GM18861 (cell line): Measurements from ENCODE around the gene UBE2H.
A peak's percentile ranks its signal among the peaks of the same experiment; 100 is the strongest.
"Not testable (repeated sequence)": the region's sequence is repeated elsewhere in the genome, so short reads cannot be mapped to it uniquely, and the experiment has no call there.

Source experiments
- ATAC-seq: cut with Tn5 transposase; IDR thresholded peaks from one replicate; pipeline ENCODE4 v1.9.1; 2021; ENCODE audit not compliant: unreplicated experiment

UBE2H gene

DNA sequence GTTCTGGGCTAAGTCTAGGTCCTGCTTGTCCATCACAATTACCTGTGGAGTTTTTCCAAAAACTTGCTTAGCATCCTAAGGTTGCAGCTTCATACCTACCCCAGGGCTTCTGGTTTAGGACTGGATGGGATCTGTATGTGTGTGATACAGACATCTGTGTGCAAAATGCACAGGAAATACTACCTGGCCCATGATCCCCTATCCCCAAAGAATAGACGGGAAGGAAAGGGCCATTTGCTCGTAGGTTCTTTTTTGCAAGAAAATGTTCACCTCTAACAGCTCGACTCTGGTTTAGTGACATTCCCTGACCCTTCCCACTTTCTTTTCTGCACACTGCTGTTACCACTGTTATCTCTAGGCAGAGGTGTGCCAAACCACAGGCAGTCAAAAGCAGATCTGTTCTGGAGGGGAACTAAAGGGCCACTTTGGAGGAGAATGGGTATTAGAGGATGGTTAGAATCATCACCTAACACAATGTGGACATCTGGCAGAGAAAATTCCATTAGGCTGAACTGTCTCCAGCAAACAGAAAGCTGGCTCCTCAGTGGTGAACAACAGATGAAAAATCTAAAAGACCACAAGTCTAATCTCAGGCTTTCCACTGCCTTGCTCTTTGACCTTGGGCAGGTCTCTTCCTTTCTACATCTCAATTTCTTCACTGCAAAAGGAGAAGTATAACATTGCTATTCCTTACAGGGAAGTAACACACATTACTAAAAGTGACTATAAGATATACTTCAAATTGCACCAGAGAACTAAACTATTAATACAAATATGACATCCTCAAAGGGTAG lies 107.4 kb downstream of the UBE2H start:
- ATAC-seq = no peak

GRCh38 chr7:129843978-129844840 lies 108.6 kb downstream of the UBE2H start:
- no peak for ATAC-seq

GRCh38 chr7:129843365-129843898 lies 109.3 kb downstream of the UBE2H start:
- no peak for ATAC-seq

GRCh38 chr7:129841465-129841864 lies 111.3 kb downstream of the UBE2H start:
- no peak for ATAC-seq

DNA sequence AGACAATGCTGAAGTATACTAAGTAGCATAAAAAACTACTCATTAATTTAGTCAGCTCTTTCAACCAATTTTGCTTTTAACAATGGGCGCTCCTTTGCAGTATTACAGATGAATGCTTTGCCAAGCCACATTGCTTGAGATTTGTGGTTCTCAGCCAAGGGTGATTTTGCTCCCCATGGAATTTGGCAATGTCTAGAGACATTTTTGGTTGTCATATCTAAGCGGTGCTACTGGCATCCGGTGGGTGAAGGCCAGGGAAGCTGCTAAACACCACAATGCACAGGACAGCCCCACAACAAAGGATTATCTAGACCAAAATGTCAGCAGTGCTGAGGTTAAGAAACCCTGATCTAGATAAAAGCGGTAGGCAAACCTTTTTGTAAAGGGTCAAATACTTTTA lies 112.0 kb downstream of the UBE2H start:
- no peak for ATAC-seq

DNA sequence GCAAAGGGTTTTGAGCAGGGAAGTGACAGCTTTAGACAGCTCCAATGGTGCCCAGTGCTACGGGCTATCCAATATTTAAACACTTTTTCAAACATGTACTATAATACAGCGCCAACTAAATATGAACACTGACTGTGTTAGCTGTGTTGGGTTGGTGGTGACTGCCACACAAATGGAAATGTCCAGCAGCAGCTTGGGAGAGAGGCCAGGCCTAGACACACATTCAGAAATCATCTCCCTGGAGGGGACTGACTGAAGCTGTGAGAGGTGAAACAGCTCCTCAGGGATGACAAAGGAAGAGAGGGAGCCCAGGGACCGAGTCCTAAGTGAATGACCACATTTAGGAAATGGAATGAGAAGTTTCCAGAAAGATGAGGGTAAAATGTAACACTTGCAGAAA lies 115.8 kb downstream of the UBE2H start:
- ATAC-seq = no peak

DNA sequence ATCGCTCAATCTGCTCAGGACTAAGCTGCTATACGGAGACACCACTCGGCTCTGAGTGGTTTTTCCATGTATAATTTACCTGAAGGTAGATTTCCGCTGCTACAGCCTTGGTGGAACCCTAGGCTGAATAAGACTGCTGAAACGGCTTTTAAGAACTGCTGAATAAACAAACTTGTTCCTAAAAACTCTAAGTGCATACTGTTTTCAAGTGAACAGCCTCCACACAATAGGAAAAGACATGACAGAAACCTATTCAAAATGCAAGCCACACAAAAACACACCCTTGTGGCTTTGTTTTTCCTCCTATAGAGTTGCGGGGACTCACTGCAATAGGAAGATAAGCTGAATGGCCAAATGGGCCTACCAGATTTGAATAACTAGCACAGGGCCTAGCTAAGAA lies 117.2 kb downstream of the UBE2H start:
- no peak for ATAC-seq

DNA sequence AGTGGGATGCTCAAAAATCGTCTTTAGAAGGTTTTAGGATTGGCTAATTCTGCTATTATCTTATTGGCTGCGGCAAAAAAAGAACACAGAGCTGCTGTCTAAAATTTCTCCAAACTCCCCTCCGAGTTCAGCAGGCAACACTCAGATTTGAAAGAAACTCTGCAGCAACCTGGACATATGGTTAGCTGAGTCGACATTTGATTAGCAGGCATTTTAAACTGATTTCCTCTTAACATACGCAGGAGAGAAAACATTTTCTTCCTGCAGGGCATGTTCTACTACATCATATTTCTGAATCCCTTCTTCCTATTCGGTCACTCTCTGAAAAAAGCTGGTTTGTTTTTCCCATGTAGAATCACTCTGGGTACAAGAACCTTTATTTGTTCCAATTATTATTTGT lies 119.4 kb downstream of the UBE2H start:
- ATAC-seq = not testable (repeated sequence)

DNA sequence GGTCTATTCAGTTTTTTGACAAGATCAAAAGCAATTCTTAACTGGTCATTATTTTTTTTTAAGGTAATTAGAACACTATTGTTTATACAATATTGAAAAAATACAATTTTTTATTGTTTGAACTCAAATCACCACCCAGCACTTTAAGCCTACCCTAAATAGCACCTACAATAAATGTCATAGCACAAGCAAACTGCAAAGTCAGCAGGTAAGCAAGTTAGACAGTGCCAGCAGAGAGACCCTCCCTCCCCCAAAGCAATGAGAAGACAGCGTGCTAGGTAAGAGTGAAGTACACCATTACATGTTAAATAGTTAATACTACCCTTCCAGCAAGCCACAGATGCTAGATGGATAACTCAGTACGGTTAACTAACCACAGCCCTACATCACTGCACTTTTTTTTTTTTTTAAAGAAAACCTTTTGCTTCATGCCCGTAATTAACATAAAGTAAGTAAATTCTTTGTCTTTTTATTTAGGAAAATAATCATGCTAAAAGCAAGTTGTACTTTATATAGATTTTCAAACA lies 120.0 kb downstream of the UBE2H start:
- no peak for ATAC-seq

- ATAC-seq = no peak
Observed at GRCh38 chr7:129832282-129832681, 120.5 kb downstream of the UBE2H start.

DNA sequence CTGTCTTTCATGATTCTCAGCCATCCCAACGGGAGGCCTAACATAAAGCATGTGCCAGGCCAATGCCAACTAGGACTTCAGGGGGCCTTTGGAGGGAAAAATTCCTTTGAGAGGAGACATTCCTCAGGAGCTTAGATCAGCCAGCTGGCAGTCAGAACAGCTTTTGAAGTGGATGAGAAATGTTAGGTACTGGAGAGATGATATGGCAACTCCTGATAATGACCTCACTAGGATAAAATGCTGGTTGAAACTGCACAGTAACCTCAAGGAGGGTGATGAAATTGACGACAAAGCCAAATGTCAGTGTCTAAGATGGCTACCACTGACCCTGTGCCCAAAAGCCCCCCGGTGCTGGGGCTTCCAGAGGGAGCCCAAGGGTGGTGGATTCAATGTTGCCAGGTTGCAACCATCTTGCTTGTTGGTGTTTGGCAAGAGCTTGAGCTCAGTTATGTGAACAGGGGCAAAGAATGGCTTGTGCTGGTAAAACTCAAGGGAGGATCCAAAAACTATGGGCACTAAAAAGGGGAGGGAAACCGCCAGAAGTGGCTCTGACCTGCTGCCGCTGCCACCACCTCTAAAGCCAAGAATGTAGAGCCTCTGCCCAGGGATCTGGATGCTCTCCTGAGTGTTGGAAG lies 121.2 kb downstream of the UBE2H start:
- no peak for ATAC-seq

GRCh38 chr7:129830949-129831348 lies 121.8 kb downstream of the UBE2H start:
- no peak for ATAC-seq

GRCh38 chr7:129829737-129830631 lies 122.8 kb downstream of the UBE2H start:
- ATAC-seq = no peak

GRCh38 chr7:129828989-129829736 lies 123.6 kb downstream of the UBE2H start:
- ATAC-seq = no peak

DNA sequence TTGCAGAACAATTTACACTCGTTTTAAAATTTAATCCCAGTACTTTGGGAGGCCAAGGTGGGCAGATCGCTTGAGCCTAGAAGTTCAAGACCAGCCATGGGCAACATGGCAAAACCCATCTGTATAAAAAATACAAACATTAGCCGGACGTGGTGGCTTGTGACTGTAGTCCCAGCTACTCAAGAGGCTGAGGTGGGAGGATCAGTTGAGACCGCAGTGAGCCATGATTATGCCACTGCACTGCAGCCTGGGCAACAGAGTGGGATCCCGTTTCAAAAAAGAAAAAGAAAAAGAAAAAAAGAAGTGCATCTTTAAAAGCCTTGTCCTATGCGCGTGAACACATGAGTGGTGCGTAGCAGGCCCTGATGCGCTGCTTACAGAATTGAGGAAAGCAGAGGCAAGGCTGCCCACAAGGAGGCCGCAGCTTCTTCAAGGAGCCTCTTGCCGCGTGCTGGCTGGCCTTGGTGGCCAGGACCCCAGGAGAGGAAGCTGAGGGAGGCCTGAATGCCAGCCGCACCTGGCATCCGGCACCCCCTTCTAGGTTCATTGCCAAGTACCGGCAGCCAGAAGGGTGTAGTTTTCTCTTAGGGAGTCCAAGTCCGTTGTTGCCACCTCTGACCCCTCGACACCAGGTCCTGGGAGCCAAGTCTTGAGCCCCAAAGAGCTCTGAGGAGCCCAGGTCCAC lies 124.5 kb downstream of the UBE2H start:
- ATAC-seq = no peak

DNA sequence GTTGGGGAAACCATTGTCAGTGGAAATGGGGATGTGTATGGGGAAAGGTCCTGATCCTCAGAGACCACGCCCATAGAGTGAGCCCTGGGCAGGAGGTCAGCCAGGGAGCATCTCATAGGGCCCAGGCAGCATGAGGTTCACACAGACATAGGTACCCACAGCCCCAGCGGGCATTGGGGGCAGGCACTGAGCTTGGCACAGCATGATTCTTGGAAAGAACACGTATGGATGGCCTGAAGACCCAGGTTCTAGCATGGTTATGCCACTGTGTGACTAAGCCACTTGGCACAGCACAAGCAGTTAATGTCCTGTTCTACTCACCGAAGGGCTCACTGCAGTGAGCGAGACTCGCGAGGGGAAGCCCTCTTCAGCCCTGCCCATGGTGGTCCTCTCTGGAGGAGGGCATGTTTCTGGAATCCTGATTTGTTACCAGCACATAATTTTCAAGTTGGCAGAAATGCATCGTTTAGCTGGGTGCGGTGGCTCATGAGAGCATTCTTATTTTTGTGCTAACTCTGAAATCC lies 125.2 kb downstream of the UBE2H start:
- no peak for ATAC-seq

- not testable (repeated sequence) for ATAC-seq
Observed at GRCh38 chr7:129826895-129827294, 125.9 kb downstream of the UBE2H start.

DNA sequence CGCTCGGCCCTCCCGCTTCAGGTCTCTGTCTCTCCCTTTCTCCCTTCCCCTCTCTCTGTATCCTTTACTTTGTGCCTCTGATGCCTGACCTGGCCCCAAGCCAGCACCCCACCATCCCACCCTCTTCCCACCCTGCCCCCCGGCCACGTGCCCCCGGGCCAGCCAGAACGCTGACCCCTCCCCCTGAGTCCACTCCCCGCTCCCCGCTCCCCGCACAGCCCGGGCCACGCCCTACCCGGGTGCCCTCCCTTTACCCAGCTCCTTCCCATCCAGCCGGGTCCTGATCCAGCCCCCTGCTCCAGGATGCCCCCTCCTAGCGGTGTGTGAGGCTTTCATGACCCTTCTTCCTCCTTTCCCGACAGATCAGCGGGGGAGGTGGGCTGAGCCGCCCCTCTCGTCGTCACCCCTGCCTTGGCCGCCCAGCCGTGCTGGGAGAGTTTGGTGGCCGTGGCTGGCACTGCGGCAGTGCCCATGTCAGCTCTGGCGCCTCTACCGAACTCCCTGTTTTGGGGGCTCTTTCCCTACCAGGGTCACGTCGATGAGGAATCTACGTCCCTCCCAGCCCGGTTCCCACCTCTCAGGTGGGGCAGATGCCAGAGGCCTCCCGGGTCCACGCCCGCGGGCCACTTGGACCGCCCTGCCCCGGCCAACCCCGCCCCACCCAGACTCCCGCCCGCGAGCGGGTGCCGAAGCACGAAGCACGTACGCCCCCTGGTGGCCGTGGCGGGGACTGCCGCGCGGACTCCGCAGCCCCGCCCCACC lies 127.4 kb downstream of the UBE2H start:
- ATAC-seq = peak; percentile 59
